GOT3 (cell line): ENCODE measurements around the gene RAB31.

ENCODE experiments used
- DNase-seq: peaks from one replicate; lab custom pipeline; 2025; ENCODE audit warnings: mixed read lengths; lab: John Stamatoyannopoulos, UW

RAB31 gene

DNA sequence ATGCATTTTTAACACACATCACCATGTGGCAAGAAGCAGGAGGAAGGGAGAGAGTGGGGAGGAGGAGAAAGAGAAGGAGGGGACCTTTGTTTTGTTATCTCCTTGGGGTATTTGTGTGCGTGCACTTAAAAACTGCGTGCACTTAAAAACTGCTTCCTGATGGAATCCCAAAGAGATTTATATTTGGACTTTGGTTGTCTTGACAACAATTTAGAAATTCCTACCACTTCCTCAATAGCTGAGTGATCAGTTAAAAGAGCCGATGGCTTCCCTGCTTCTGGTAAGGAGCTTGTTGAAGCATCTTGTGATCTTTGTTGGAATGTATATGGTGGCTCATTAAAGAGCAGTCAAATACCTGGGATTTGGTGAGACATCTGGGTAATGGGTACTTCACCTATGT, 4.5 kb downstream of the RAB31 start:
- no peak for DNase-seq

DNA sequence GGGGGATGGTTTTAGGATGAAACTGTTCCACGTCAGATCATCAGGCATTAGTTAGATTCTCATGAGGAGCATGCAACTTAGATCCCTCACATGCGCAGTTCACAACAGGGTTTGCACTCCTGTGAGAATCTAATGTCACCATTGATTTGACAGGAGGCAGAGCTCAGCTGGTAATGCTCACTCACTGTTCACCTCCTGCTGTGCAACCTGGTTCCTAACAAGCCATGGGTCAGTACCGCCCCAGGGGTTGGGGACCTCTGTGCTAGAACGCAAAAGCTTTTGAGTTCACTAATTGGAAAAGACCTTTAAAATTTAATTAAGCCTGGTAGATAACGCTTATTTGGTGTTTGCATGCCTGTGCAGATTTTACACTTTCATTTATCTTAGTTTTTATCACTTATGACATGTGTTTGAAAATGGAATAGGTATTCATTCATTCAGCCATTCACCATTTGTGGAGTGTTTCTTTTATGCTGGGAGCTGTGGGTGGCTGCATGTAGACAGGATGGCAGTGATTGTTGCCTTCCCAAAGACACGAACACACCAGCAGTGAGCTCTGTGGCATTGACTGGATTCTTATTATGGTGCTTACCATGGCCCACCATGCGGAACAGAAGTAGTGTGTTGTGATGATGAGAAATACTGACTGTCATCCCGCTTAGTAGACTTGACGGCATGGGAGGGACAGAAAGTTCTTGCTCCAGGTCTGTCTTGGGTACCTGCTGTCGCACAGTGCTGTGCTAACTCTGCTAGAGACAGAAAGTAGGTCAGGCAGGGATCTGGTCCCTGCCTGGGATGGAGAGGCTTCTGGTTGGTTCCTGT, 6.4 kb downstream of the RAB31 start:
- DNase-seq = no peak

DNA sequence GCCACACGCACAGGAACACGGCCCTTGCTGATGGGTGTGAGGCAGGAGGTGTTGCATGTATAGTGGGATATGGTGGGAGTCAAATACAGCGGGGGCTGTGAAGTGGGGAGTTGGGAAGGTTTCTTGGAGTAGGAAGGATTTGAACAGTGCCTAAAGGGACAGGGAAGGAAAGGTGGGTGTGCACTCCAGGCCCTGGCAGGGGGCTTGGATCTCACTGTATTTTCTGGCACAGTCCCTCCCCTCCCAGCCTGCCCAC, 6.9 kb downstream of the RAB31 start:
- DNase-seq = no peak

DNA sequence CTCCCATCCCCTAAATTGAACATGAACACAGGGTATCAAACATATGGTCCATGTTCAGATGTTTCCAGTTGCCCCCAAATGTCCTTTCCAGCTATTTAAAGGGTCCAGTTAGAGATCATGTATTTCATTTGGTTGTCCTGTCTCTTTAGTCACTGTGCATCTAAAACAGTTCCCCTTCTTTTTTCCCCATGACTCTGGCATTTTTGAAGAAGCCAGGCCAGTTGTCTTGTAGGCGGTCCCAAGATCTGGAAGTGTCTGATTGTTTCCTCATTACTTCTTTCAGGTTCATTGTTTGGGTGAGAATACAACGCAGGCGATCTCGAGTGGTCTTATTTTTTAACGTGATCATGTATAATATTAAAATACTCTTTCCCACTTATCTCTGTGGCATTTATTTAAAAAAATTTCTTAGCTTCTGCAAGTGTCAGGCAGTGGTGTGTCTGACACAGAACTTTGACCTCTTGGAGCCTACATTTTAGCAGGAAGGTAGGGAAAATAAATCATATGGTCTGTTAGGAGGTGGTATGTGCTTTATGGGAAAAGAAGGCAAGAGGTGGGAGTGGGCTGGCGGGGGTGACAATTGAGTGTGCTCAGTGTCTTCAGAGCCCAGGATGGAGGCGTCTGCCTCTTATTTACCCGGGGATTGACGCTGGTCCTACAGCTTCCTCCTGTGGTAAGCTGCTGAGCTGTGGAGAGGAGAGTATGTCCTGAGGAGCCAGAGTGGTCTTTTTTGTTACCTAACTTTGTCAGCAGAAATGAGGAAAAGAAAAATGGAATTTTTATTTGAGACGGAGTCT, 8.1 kb downstream of the RAB31 start:
- no peak for DNase-seq

DNA sequence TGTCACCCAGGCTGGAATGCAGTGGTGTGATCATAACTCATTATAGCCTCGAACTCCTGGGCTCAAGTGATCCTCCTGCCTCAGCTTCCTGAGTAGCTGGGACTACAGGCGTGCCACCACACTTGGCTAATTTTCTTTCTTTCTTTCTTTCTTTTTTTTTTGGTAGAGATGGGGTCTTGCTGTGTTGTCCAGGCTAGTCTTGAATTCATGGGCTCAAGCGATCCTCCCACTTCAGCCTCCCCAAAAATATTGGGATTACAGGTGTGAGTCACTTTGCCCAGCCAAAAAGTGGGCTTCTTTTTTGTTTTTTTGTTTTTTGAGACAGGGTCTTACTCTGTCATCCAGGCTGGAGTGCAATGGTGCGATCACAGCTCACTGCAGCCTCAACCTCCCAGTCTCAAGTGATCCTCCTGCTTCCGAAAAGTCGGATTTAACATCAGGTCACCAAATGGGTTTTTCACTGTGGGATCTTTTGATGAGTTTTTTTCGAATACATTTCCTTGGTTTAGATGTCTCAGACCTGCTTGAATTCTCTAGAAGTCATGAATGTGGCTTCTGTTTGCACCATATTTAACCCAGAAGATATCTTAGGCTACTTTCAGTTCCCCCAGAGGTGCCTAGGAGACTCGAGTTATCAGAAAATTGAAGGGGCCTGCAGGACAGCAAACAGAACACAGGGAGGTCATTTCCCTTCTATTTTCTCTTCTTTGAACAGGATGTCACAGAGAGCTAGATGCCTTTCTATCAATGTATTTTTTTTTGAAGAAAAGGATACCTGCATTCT, 8.9 kb downstream of the RAB31 start:
- no peak for DNase-seq

DNA sequence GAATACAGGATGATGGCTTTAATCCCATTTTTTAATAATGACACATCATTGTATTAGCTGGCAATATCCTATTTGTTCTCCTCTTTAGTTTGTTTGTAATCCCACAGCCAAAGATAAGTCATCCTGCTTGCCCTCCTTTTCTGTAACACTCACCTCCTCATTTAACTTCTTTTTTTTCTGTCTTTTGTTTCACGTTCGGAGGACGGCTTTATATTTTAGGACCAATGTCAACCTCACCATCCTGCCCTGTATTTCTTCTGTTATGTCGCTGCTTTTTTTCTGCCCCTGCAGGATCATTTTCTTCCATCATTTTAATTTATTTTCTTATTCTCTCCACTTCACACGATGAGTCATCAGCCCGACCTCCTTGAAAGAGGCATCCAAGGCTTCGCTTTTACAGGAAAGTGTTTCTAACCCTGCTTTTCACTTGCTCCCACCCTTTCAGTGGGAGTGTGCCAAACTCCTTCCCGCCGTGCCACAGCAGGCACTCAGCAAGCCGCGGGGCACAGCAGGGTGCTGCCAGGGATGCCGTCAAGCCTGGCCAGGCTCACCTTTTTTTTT, 11.4 kb downstream of the RAB31 start:
- DNase-seq = no peak

DNA sequence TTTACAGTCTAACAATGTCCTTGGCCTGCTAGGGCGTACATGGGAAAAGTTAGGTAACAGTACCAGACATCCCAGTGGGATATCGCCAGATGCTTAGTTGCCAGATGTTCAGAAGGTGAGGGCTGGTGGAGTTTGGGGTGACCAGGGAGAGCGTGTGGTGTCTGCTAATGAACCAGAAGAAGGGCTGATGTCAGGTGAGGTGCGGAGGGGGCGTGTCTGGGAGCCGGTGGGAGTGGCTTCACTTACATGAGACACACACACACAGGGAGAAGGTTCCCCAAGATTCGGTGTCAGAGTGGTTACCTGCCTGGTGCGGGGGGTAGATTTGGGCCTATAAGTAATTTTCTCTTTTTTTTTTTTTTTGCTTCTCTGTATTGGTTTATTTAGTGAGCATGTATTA, 12.2 kb downstream of the RAB31 start:
- no peak for DNase-seq

DNA sequence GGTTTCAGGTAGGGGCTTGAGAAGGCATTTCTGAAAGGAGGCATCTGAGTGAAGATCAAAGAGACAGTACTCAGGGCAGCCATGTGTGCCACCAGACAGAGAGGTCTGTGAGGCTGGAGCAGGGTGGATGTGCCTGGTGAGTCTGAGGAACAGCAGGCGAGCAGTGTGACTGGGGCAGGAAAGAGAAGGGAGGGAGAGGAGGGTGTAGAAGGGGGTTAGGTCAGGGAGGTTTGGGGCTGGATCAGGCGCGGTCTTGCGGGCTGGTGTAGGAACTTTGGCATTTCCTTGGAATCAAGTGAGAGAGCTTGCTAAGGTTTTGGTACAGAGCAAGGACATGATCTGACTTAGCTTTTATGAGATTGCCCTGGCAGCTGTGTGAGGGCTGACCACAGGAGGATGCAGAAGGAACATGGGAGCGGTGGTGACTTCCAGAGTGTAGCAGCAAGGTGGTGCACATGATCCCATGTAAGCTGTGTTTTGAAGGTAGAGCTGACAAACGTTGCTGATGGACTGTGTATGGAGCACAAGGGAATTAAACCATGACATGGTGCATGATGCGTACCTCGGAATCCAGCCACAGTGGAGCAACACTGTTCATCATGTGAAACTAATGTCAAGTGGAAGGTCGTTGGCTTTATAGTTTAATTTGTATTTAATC, 13.9 kb downstream of the RAB31 start:
- DNase-seq = no peak

DNA sequence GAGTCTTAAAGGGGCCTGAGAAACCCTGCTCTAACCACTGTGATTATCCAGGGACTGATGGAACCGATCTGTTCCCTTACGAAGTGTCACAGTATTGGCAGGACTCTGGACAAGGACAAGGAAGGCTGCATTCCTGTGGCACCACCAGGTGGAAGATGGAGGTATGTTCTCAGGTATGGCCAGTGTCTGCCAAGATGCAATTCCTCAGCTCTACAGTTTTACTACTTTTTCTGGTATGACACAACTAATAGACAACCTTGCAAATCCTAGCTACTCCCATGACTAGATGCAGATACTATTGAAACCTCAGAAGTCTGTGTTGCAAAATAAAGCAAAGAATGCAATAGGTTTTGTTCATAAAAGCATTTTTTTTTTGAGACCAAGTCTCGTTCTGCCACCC, 14.6 kb downstream of the RAB31 start:
- DNase-seq = no peak

DNA sequence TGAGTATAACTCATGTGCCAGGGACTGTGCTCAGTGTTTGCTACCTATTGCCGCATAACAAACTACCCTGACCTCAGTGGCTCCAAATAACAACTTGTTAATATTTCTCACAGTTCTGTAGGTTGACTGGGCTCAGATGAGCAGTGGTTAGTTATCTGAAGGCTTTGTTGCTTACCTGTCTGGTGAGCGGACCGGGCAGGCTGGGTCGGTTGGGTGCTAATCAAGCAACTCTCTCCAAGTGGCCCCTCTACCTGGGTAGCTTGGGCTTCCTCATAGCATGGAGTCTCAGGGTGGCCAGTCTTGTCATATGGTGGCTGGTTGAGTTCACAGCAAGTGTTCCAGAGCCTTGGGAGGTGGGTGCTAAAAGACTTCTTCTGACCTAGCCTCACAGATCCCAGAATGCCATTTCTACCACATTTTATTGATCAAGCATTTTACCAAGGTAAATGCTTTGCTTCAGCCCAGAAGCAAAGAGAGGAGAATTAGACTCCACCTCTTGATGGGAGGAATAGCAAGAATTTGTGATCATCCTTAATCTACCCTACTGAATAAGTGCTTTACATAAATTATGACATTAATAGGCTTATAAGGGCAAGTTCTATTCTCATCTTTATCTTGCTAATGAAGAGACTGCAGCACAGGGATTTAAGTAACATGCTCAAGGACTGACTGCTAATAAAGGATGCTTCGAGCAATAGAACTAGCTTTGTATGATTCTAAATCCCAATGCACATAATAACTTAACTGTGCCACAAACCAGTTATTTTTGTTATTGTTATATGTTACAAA, 16.9 kb downstream of the RAB31 start:
- DNase-seq = no peak

DNA sequence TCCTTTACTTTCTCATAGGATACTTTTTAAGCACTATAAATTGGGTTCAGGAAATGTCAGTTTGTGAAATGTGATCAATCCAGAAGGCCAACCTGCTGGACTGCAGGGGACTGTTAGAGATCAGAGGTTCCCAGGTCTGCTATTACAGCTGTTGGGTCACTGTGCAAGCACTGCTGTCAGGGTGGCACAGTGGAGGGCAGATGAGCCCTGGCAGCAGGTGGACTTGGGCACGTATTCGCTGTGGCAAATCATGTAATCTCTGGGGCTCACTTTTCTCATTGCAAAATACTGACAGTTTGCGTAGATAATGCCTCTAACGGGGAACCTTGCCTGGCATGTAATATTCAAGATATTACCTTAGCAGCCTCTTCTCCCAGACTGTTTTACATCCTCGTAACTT, 18.1 kb downstream of the RAB31 start:
- DNase-seq = no peak

DNA sequence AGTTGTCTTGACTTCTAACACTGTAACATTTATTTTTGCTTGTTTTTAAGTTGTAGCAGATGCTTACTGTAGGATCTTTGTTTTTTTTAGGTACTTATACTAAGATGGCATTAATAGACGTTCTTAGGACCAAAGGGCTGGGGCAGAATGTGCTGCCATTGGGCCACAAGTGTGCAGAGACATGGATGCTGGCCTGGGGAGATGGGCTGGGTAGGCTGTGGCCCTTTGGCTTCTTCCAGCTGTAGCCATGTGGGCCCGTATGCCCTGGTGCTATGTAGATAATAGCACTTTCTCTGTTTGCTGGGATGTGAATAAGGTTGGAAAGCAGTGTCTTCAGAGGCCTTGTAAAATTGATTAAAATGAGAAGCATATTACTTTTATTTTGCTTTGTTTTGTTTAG, 18.8 kb downstream of the RAB31 start:
- DNase-seq = no peak

DNA sequence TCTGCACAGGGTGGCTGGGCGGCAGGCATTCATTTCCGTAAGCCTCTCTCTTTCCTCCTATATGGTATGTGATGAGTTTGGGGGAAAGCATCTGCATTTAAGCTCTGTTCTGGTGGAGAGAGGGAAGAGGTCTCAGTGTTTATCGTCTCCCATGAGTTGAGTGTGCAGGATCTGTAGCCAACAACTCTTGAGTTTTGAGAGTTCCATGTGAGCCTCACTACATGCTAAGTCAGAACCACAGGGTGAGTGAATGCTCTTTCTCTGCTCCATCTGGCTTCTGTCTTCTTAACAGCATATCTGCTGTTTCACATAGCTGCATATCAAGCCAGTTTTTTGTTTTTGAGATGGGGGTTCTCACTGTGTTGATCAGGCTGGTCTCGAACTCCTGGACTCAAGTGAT, 22.7 kb downstream of the RAB31 start:
- DNase-seq = no peak

DNA sequence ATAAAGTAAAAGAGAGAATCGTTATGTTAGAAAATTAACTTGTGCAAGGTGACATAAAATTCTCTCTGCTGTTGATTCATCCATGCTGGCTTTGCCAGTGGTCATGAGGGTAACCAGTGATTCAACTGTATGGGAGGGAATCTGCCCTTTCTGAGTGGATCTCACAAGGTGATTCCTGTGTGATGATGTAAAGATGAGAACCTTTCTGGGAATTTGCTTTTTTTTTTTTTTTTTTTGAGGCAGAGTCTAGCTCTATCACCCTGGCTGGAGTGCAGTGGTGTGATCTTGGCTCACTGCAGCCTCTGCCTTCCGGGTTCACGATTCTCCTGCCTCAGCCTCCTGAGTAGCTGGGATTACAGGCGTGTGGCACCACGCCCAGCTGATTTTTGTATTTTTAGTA, 23.3 kb downstream of the RAB31 start:
- DNase-seq = no peak

DNA sequence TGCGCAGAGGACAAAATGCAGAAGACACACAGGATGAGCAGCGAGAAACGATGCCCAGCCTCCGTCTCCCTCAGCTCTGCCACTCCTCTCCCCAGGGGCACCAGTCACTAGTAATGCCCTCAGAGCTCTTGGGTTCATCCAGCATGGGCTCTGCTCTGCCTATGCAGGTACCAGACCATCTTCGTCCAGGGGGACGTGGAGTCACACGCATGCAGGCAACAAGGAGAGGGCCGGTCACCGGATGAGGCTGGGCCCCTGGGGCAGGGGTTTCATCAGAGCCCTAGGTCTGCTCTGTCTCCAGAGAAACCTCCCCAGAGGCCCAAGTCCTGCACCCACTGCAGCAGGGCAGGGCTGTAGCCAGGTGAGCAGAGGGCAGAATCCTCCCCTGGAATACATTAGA, 23.9 kb downstream of the RAB31 start:
- DNase-seq = no peak

DNA sequence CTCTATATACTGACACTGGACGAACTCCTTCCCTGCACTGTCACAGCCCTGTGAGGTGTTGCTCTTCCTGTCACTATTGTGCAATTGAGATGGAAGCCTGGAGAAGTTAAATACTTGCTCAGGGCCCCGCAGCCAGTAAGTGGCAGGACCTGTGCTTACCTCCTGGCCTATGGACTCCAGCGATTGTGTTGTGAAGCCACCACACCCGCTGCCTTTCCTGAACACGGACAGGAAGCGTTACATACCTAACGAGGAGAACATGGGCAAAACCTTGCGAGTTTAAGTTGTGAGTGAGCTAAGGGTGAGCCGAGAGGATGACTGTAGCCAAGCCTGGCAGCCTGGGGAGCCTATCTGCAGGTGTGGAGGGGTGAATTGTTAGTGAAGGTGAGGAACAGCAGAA, 26.1 kb downstream of the RAB31 start:
- no peak for DNase-seq

DNA sequence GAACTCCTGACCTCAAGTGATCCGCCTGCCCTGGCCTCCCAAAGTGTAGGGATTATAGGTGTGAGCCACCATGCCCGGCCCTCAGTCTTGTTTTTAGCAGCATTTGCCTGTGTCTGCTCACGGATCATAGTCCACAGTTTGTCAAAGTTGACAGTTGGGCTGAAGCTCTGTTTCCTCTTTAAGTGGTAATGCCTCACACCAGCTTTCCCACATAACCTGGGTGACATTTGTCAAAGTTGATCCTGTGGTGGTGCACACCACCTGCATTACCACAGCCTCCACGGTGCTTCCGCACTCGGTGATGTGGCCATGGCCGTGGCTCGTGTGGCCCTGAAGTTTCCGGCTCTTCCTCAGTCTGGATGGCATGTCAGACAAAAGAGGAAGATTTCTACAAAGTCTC, 27.1 kb downstream of the RAB31 start:
- no peak for DNase-seq

DNA sequence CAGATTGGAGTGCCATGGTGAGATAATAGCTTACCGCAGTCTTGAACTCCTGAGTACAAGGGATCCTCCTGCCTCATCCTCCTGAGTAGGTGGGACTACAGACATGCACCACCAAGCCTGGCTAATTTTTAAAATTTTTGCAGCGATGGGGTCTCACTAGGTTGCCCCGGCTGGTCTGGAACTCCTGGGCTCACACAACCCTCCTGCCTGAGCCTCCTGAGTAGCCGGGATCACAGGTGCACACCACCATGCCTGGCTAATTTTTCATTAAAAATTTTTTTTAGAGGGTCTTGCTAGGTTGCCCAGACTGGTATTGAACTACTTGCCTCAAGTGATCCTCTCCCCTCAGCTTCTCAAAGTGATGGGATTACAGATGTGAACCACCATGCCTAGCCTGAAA, 27.8 kb downstream of the RAB31 start:
- no peak for DNase-seq

DNA sequence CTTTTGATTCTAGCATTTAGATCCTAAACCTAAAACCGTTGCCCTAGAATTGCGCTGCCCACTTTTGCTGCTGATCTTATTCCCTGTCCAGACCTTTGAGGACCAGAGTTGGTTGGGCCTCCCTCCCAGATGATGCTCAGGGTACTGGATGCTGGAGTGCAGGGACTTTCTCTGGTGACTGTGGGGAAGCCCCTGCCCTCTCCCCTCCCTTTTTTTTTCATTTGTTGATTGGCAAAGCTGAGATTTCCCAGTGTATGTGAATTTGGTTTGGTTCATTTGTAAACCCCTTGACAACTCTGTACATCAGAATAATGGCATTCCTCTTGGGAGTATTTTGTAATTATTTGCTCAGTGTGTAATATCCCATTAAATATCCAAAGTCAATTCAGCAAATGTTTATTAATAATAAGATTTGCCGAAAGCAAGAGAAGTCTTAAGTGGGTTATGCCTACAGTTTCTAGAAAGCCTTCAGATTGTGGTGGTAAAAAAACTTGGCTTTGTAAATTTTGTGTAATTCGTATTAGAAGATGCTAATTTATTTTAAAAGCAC, 28.3 kb downstream of the RAB31 start:
- no peak for DNase-seq

DNA sequence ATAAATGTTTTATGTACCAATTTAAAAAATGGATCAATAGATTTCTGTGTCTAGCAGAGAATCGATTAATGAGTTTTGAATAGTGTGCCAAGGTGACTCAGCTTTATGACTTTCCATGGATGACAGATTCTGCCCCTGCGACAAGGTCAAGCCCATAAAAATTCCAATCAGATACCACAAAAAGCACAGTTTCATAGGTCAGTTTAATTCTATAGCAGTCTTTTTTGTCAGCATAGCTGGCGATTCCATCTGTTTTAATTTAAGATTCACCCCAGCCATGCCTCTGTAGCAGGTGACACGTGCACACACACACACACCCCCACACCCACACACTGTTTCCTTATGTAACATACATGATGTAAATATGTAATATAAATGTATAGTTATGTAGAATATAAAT, 28.9 kb downstream of the RAB31 start:
- no peak for DNase-seq

DNA sequence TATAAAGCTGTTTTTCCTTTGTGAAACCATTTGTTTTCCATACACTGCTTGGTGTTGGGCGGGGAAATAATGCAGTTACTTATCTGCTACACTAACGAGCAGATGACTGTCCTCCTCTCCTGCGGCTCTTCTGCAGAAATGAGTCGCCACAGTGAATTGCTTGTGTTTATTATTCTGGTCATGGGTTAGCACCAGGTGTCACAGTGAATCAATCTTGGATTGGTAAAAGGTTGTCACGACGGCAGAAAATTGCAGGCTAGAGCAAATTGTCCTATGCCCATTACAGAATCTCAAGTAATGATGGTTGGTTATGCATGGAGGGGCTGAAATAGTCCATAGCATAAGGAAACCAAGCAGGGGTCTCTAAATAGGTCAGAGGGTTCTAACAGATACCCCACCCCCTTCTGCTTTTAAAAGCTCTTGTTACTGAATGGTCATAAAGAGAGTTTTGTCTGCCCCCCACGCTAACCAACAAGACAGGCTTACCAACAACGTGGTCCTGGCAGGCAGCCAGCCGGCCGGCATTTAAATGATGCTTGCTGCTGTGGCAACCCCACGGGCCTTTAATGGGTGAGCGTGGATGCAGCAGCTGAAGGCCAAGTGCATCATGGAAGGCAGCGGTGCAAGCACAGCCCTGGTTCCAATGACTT, 29.5 kb downstream of the RAB31 start:
- DNase-seq = no peak
